Stimulated activated CD4-positive, alpha-beta T cell treated with anti-CD3 and anti-CD28 coated beads, Interleukin-1b, Interleukin-23, amount 100 ng/mL, for 1 hour (primary cell): Measurements from ENCODE around the gene RNF212.

Source experiments
- DNase-seq, 2 donors: peaks; one replicate each; pipeline ENCODE4 v3.0.0-alpha.2; 2020; ENCODE audit warnings: low read depth in 2 of 2

RNF212 gene

GRCh38 chr4:1115528-1116293 is 2.3 kb upstream of the RNF212 start:
- DNase-seq, result no peak

GRCh38 chr4:1112821-1113182 is 562 bp downstream of the RNF212 start:
- no peak for DNase-seq

GRCh38 chr4:1112174-1112820 is 1.1 kb downstream of the RNF212 start:
- DNase-seq, result no peak

GRCh38 chr4:1111259-1111809 is 2.0 kb downstream of the RNF212 start:
- DNase-seq, result no peak

- DNase-seq, result no peak
Measured at GRCh38 chr4:1109898-1110506, 3.4 kb downstream of the RNF212 start.

- no peak for DNase-seq
Measured at GRCh38 chr4:1109333-1109732, 4.0 kb downstream of the RNF212 start.

- no peak for DNase-seq
Measured at GRCh38 chr4:1105662-1106061, 7.7 kb downstream of the RNF212 start.

- no peak for DNase-seq
Measured at GRCh38 chr4:1105067-1105466, 8.3 kb downstream of the RNF212 start.

GRCh38 chr4:1104647-1105046 is 8.7 kb downstream of the RNF212 start:
- DNase-seq, result no peak

- DNase-seq, result no peak
Measured at GRCh38 chr4:1099684-1100335, 13.6 kb downstream of the RNF212 start.

- no peak for DNase-seq
Measured at GRCh38 chr4:1099270-1099669, 14.1 kb downstream of the RNF212 start.

GRCh38 chr4:1098311-1098925 is 14.9 kb downstream of the RNF212 start:
- no peak for DNase-seq

- DNase-seq, result no peak
Measured at GRCh38 chr4:1097553-1097952, 15.8 kb downstream of the RNF212 start.

GRCh38 chr4:1096841-1097240 is 16.5 kb downstream of the RNF212 start:
- no peak for DNase-seq

GRCh38 chr4:1094336-1094690 is 19.1 kb downstream of the RNF212 start:
- no peak for DNase-seq

GRCh38 chr4:1093391-1094335 is 19.7 kb downstream of the RNF212 start:
- no peak for DNase-seq

GRCh38 chr4:1092983-1093361 is 20.4 kb downstream of the RNF212 start:
- DNase-seq, result no peak

- no peak for DNase-seq
Measured at GRCh38 chr4:1092026-1092982, 21.1 kb downstream of the RNF212 start.

- no peak for DNase-seq
Measured at GRCh38 chr4:1091561-1091995, 21.8 kb downstream of the RNF212 start.
